Activated CD4-positive, CD25-positive, alpha-beta regulatory T cell (primary cell): ENCODE measurements around the gene NTNG2.

Source experiments
- DNase-seq, 4 experiments: peaks; one replicate each; lab custom pipeline; 2025; lab: John Stamatoyannopoulos, UW

The NTNG2 gene

DNA sequence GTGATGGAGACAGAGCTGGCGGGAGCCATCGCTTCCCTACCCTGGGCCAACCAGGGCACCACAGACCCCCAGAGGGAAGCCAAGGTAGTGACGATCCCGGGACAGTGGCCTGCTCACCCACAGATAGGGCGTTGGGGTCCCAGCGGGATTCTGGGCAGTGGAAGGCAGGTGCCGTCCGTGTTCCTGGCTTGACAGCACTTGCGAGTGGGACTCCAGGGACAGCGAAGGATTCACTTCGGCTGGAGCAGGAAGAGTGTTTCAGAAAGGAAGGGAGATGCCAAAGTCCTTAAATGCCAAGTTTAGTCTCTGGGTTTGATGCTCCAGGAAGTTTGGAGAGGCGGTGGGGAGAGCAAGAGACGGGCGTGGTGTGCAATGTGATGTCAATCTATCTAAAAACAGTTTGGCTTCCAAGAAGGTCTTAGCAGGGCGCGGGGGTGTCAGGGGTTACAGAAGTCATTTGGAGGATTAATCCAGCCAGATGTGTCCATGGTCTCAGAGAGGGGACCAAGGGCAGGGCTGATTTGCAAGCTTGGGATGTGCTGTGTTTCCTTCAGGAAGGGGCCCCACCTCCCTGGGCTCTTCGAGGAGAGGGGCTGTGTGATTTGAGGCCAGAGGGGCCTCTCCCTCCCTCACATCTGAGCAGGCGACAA, 74.9 kb downstream of the NTNG2 start:
- DNase-seq, result no peak

DNA sequence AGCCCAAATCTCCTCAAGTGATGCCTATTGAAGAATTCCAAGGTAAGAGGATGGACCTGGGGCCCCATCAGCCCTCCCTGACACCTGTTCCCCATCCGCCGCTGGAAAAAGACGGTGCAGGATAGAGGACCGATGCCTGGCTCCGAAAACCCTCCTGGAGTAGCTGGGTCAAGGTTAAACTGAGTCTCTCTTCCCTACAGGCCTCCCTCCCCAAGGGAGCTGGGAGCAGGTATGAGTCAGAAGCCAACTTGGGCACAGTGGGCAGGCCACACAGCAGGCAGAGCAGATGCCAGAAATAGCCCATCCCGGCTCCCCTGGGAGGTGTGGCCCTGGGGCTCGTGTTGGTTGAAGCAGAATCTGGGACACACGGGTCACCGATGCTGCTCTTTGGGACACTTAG, 75.6 kb downstream of the NTNG2 start:
- DNase-seq, result no peak

DNA sequence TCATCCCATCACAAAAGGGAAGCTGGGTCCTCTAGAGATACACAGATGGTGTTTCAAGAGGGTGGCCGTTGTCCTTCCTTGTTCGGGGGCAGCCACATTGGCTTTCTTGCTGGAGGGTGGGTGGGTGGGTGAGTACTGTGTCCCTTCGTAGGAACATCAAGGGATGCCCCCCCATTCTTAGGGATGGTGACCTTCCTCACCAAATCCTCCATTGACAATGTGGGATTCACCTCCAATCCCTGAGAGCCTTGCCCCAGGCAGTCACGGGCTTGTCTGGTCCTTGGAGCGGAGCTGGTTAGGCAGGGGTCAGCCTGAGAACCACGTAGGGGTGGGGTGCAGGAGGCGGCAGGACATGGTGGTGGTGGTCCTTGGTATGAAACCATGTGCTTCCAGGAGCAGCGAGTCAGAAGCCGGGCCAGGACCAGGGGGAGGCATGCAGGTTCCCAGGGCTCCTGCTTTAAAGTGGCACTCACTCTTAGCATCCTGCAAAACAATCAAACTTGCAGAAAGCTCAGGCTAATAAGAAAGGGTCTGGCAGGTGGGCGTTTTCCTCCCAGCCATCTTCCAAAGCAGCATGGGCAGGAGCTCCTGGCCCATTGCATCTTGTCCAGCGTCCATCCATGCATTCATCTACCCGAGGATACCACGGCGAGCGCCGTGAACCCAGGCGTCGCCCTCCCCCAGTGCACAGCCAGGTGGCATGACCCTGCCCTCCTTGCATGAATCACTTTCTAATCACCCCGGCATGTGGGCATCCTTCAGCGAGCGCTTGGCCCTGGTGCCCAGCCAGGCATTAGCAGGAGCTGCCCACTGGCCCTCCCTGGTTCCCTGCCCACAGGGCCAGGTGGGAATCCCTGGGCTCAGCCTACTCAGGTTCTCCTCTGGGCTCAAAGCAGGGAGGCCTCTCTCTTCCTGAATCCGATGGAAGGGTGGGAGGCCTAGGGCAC, 76.4 kb downstream of the NTNG2 start:
- no peak for DNase-seq

DNA sequence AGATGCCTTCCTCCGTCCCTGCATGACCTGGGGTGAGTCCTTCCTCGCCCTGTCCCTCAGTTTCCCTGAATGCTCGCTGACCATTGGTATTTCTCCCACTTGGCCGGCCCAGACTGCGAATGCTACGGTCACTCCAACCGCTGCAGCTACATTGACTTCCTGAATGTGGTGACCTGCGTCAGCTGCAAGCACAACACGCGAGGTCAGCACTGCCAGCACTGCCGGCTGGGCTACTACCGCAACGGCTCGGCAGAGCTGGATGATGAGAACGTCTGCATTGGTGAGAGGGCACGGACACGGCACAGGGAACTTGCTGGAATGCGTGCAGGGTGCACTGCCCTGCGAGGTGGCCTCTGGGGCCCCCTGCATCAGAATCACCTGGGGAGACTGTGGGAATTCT, 77.1 kb downstream of the NTNG2 start:
- no peak for DNase-seq

DNA sequence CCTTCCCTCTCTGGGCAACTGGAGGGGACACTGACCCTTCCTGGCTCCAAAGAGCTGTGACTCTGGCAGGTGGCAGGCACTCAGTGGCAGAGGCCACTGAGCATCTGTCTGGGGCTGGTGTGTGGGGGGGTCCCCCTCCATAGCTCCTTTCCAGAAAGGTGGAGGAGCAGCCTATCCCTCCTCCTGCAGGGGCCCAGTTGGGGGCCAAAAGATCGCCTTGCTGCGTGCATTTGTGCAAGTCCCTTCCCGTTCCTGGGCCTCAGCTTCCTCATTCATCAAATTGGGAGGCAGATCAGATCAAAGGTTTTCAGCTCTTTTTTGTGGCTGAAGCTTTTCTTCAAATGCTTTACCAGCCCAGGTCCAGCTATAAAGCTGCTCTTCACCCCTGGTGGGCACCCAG, 77.7 kb downstream of the NTNG2 start:
- no peak for DNase-seq

DNA sequence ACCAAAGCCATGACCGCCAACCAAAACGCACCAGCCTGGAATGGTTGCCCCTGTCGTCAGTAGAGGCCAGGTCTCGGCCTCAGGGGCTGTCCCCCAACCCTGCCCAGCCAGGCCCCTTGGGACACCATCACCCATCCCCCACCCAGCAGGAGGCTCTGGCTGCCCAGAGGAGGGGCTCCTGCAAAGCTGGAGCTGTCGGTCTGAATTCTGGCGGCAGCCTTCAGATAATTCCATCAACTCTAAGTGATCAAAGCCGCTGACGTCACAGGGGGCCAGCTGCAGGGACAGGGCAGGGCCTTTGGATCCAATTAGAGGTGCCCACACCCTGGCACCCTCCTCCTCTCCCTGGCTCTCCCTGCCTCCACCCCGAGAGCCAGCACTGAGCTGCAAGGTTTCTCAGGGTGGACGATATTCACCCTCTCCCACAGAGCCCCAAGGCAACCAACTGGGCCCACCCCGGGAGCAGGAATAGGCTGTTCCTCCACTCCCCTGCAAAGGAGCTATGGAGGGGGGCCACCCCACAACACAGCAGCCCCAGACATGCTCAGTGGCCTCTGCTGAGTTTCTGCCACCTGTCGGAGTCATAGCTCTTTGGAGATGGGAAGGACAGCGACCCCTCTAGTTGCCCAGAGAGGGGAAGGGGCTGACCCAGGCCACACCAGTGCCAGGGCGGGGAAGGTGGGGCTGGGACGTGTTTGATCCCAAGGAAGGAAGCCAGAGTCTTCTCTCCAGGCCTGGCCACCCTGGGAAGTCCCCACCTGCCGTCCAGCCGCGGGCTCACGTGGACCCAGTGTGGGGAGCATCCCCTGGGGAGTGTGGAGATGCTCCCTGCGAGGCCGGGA, 78.4 kb downstream of the NTNG2 start:
- DNase-seq, result no peak

DNA sequence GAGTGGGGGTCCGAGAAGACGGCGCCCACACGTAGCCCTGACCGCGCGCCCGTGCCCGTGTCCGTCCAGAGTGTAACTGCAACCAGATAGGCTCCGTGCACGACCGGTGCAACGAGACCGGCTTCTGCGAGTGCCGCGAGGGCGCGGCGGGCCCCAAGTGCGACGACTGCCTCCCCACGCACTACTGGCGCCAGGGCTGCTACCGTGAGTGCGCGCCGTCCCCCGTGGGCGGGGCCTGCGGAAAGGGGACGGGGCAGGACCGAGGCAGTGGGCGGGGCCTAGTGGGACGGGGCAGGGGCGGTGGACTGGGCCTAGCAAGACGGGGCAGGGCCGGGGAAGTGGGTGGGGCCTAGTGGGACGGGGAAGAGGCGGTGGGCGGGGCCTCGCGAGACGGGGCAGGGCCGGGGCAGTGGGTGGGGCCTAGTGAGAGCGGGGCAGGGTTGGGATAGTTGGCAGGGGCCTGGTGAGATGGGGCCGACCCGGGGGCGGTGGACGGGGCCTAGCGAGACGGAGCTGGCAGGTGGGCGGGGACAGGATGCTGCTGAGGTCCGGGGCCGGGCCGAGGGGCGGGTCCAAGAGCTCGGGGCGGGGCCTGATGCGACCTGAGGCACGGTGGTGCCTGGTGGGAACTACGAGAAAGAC, 79.1 kb downstream of the NTNG2 start:
- DNase-seq, result peak; percentile 98 to 100 (median 100)

DNA sequence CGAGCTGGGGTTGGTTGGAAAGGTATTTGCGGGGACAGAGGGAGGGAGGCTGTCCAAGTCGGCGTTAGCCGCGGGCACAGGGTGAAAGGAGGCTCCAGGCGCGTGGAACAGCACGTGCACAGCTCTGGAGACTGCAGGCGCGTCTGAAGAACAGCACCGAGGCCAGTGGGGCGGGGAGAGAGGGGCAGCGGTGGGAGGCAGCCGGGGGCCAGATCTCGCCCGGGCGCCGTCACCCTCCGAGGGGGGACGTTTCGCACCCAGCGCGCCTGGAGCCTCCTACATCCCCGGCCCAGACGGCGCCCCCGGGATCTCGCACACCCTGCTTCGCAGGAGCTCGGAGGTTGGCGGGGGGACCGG, 79.6 kb downstream of the NTNG2 start:
- no peak for DNase-seq

DNA sequence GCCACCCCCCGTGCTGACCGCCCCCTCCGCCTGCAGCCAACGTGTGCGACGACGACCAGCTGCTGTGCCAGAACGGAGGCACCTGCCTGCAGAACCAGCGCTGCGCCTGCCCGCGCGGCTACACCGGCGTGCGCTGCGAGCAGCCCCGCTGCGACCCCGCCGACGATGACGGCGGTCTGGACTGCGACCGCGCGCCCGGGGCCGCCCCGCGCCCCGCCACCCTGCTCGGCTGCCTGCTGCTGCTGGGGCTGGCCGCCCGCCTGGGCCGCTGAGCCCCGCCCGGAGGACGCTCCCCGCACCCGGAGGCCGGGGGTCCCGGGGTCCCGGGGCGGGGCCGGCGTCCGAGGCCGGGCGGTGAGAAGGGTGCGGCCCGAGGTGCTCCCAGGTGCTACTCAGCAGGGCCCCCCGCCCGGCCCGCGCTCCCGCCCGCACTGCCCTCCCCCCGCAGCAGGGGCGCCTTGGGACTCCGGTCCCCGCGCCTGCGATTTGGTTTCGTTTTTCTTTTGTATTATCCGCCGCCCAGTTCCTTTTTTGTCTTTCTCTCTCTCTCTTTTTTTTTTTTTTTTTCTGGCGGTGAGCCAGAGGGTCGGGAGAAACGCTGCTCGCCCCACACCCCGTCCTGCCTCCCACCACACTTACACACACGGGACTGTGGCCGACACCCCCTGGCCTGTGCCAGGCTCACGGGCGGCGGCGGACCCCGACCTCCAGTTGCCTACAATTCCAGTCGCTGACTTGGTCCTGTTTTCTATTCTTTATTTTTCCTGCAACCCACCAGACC, 80.2 kb downstream of the NTNG2 start:
- peak in 1 of 4 experiments; percentile 22 for DNase-seq

DNA sequence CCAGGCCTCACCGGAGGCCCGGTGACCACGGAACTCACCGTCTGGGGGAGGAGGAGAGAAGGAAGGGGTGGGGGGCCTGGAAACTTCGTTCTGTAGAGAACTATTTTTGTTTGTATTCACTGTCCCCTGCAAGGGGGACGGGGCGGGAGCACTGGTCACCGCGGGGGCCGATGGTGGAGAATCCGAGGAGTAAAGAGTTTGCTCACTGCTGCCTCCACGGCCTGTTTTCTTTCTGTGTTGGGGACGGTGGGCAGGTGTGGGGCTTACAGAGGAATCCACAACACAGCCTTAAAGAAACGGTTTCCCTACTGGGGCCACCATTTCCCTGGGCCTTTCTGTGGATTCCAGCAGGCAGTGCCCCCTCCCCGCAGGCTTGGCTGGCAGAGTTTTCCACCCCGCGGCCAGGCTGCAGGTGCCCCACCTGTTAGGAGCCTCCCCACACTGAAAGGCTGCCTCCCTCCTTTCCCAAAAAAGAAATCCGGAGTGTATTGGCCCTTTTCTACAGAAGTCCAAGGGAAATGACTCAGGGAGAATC, 80.8 kb downstream of the NTNG2 start:
- DNase-seq, result no peak

DNA sequence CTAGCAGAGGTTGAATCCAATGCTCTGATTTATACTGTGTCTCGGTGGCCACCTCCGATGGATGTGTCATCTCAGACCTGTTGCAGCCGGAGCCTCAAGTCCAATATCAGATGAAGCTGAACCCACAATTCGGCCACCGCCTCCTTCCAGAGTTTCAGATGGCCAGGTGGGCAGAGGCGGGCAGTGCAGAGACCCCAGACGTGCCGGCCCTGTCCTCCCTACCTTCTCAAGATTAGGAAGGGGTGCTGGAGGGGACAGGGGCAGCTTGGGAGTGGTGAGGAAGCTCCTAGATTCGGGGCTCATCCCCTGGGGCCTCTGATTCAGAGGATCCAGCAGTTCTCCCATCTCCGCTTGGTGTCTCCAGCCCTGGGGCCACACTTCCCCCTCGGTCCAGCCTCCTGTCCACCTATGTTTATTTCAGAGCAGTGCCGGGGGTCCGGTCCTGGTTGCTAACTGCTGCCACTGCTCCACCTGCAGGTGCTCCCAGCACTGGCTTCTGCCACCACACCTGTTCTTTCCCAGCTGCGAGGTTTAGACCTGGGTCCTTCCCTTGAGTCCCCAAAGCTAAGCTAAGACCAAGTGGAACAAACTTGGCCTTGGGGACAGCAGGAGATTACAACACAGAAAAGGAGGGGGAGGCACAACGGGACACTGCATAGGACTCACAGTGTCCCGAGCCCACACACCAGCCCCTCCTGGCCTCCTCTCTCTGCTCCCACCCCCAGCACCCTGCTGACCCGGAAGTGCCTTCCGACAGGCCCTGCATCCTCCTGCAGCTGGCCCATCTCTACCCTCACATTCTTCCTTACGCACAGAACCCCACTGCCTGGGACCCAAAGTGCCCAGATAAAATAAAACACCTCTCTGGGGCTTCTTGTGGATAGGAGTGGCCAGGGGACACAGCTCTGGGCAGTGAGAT, 81.6 kb downstream of the NTNG2 start:
- no peak for DNase-seq

DNA sequence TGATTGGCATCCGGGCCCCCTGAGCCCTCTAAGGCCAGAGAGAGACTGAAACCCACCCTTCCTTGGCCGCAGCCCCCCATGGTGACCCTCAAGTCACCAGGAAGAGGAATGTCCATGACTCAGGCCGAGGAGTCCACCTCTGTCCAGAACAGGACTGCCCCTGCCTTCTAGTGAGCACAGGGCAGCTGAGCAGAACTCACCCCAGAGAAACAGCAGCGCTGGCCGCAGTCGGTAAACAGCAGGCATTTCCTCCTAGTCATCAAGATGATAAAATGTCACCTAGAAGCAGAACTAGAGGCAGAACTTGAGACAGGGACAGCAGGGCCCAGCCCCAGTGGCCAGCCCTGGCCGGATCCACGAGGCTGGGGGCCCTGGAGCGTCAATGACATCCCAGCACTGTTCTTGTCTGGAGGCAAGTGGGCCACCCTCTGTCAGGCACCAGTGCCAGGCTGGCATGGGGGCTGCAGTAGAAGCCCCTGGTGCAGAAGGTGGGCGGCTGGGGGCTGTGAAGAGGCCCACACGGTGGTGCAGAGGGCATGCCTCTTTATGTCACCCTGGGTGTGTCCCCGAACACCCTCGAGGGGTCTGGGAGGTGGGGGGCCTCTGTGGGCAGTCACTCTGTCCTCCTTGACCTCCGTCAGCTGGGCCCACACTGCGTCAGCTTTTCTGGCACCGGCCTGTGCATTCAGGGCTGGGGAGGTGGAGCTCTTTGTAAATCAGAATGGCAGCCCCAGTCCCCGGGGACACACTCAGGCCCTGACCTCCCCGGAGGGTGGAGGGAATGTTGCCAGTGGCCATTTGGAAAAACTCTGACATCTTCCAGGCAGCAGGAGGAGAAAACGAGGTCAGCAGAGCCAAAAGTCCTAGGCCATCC, 83.0 kb downstream of the NTNG2 start:
- DNase-seq, result no peak

DNA sequence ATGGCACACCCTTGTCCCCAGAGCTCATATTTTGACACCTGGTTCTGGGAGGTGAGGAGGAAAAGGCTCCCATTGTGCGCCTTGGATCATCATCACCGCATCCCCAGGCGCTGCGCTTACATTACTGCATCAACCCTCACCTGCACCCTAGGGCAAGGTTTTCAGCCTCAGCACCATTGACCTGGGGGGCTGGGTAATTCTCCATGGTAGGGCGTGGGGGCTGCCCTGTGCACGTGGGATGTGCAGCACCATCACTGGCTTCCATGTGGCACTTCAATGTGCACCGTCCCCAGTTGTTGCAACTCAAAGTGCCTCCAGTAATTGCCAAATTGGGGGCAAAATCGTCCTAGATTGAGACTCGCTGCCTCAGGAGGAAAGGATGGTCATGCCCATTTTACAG, 83.6 kb downstream of the NTNG2 start:
- DNase-seq, result no peak

DNA sequence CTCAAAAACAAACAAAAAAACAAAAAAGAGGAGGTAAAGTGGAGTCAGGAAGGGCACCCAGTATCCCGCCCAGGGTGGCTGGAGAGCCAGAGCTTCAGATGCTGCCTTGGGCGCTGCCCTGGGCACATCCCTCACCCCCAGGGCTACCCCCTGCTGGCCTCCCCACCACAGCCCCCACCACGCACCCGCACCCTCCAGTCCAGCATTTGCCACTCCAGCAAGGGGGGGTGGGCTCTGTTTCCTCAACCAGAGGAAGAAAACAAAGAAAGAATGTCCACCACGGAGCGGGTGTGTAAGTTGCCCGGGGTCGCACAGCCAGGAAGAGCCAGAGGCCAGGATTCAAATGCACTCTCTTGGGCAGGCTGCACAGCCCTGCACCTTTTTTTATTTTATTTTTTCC, 86.1 kb downstream of the NTNG2 start:
- no peak for DNase-seq

DNA sequence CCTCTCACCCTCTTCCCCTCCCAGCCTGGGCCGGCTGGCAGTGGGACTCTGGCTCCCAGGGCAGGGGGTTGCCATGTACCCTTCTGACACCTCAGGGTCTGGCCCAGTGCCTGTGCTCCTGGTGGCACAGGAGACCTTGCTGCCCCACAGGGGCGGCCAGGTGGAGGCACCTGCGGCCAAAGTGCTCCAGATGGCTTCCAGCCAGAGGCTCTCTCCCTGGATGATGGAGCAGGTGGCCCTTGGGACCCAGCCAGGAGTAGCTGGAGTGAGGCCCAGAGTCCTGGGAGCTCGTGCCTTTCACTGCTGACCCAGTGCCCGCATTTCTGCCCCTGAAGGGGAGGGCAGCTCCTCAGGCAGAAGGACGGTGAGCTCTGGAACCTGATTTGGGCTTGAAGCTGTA, 87.3 kb downstream of the NTNG2 start:
- no peak for DNase-seq

DNA sequence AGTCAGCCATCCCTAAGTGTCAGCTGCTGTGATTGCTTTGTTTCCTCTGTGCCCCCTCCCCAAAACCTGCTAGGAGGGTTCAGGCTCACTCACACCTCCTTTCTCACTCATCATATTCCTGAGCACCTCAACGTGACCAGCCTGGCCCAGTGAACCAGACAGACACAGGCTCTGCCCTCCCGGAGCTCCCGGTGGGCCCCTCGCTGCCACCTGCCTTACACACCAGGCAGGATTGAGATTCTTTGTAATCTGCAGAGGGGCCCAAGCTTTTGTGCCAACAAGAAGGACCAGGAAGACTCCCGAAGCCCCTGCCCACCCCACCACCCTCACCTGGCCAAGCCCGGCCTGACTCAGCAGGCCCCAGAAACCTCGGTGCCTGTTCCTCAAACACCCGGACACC, 87.8 kb downstream of the NTNG2 start:
- no peak for DNase-seq

DNA sequence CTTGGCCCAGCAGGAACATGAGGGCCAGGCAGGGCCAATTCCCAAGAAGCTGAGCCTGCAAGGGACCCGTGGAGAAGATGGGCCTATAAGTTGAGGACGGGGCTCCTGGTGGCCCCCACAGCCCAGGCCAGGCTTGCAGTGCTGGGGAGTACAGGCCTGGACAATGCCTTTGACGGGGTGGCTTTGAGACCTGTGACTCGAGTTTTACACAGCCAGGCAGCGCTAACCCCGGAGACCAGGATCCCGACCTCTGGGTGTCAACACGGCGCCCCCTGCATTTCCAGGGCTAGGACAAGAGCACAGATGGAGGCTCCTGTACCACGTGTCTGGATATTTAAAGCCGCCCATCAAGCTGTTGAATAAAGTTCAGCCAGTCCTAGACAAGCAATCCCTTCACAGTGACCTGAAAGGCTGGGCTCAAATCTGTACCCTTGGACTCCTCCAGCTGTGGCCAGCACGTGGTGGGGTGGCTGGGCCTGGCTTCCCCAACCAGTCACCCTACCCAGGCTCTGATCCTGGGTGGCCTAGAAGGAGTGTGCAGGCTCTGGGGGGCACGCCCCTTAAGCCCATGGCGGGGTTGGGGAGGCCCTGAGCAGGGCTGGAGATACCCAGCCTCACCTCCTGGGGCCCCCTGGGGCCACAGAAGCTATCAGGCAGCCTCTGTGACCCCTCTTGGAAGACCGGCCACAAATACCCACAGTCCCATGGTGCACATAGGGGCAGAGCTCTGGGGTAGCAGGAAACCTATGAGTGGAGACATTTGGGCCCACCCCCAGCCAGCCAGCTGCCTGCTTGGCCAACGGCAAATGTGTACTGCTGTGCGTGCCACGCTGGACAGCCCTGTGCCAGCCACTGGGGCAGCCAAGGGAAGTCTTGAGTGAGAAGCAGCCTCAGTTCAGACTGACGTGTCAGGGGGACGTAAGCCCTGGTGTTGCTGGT, 88.7 kb downstream of the NTNG2 start:
- no peak for DNase-seq

DNA sequence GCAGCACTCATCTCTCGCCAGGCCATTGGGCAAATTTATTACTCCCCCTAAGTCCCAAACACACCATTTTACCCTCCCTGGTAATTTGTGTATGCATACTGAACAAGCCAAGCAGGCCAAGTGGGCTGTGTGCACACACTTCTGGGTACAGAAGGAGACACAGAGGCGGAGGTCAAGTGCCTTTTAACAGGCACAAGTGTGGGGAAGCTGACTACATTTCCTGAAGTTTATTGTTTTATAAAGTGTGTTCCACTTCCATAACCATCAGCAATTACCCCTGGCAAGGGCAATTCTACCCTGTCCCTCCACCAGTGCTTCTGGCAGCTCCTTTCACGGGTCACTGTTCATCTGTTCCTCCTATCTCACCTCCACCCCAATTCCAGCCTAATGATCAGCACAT, 99.0 kb downstream of the NTNG2 start:
- no peak for DNase-seq
